GM23248 (cell line): ENCODE results near the gene MYLK. TPM values are rescaled to one million over a fixed set of nuclear protein-coding genes. Genes with fewer than 3 reads are reported as not detected.
"Not testable (repeated sequence)": the region's sequence is repeated elsewhere in the genome, so short reads cannot be mapped to it uniquely, and the experiment has no call there.

Experiments
- DNase-seq: peaks from one replicate; pipeline ENCODE4 v3.0.0-alpha.2; 2015
- H2AFZ ChIP-seq: fragments of 200-600 bp; sonication (generic); 2 replicates; pipeline ENCODE4 v1.6.1; 2016; ENCODE audit warnings: antibody characterized with exemption
- H3F3A ChIP-seq: fragments of 200-600 bp; sonication (generic); 2 replicates; pipeline ENCODE4 v1.6.1; 2016; ENCODE audit warnings: mild to moderate bottlenecking, antibody characterized with exemption, mixed run types; ENCODE audit not compliant: insufficient read depth
- H3K27ac ChIP-seq: fragments of 200-600 bp; sonication (generic); 2 replicates; pipeline ENCODE4 v1.5.1; 2016; ENCODE audit warnings: mild to moderate bottlenecking
- H3K27me3 ChIP-seq: fragments of 200-600 bp; sonication (generic); replicated peaks from 2 replicates; pipeline ENCODE4 v1.6.1; 2016; ENCODE audit warnings: mild to moderate bottlenecking; ENCODE audit not compliant: insufficient read depth
- H3K36me3 ChIP-seq: fragments of 200-600 bp; sonication (generic); 2 replicates; pipeline ENCODE4 v1.6.1; 2016; ENCODE audit warnings: low read depth, mild to moderate bottlenecking
- H3K4me1 ChIP-seq: fragments of 200-600 bp; sonication (generic); 2 replicates; pipeline ENCODE4 v1.6.1; 2016; ENCODE audit warnings: mild to moderate bottlenecking; ENCODE audit not compliant: insufficient read depth
- H3K4me2 ChIP-seq: fragments of 200-600 bp; sonication (generic); one replicate; pipeline ENCODE4 v1.6.1; 2016; ENCODE audit warnings: mild to moderate bottlenecking; ENCODE audit not compliant: unreplicated experiment
- H3K4me3 ChIP-seq: fragments of 200-600 bp; sonication (generic); 2 replicates; pipeline ENCODE4 v1.5.1; 2016; ENCODE audit warnings: mild to moderate bottlenecking
- H3K79me2 ChIP-seq: fragments of 200-600 bp; sonication (generic); 2 replicates; pipeline ENCODE4 v1.6.1; 2016; ENCODE audit warnings: mild to moderate bottlenecking; ENCODE audit not compliant: insufficient read depth
- H3K9ac ChIP-seq: fragments of 200-600 bp; sonication (generic); 2 replicates; pipeline ENCODE4 v1.6.1; 2016; ENCODE audit warnings: mild to moderate bottlenecking
- H3K9me2 ChIP-seq: fragments of 200-600 bp; sonication (generic); 2 replicates; pipeline ENCODE4 v1.6.1; 2016; ENCODE audit warnings: mixed run types, mild to moderate bottlenecking, moderate library complexity; ENCODE audit not compliant: insufficient read depth
- H3K9me3 ChIP-seq: fragments of 200-600 bp; sonication (generic); one replicate; pipeline ENCODE4 v1.6.1; 2017; ENCODE audit warnings: low read depth
- H4K20me1 ChIP-seq: fragments of 200-600 bp; sonication (generic); 2 replicates; pipeline ENCODE4 v1.6.0; 2016; ENCODE audit not compliant: insufficient read depth
- EZH2 ChIP-seq: fragments of 200-600 bp; sonication (generic); IDR thresholded peaks from 2 replicates; pipeline ENCODE4 v1.6.1; 2018; ENCODE audit warnings: antibody characterized with exemption, mild to moderate bottlenecking; ENCODE audit not compliant: insufficient read depth, poor library complexity, severe bottlenecking
- EZH2phosphoT487 ChIP-seq: fragments of 200-600 bp; sonication (generic); IDR thresholded peaks from 2 replicates; pipeline ENCODE4 v1.6.1; 2018; ENCODE audit warnings: antibody characterized with exemption, moderate library complexity, mild to moderate bottlenecking, low read depth; ENCODE audit not compliant: insufficient read depth
- WGBS, 2 experiments: methylation state at CpG; one replicate each; pipeline ENCODE4 v1.1.6; 2015 to 2017; ENCODE audit warnings: low lambda C conversion rate in 2 of 2, low coverage in 1 of 2; ENCODE audit errors: missing lambda C conversion rate in 2 of 2; 5-methylcytosine and 5-hydroxymethylcytosine counted together
- in situ Hi-C: fragments of 300-500 bp; cut with MboI; formaldehyde crosslinking; loops from 2 replicates; pipeline ENCODE4 v1.15.0; 2020
- polyA plus RNA-seq: library from polyadenylated mRNA; unstranded; fragments of >200 nt; fragmentation: Nextera tagmentation; extraction: Ambion mirVana; gene quantifications from 2 replicates; pipeline ENCODE4 v1.2.1, GENCODE V29; 2016
- total RNA-seq: library from RNA; depleted of rRNA; stranded (reverse); fragments of >200 nt; shearing (Covaris generic); gene quantifications from 2 replicates; pipeline ENCODE4 v1.2.3, GENCODE V29; 2014

Gene MYLK
- total and polyA plus RNA-seq, 2 experiments from 2014 or later, result 110 to 174 TPM

GRCh38 chr3:123708531-123708930 is 175.6 kb downstream of the MYLK start:
- DNase-seq, result no peak
- no peak overlapping the region for H2AFZ ChIP-seq
- H3K4me3 ChIP-seq, result no peak overlapping the region
- no peak for TF ChIP-seq EZH2phosphoT487
- no peak for TF ChIP-seq EZH2
- no peak overlapping the region for H3K27ac ChIP-seq
- H4K20me1 ChIP-seq, result no peaks in the 10 kb centered on the region
- no peaks in the 10 kb centered on the region for H3K9me3 ChIP-seq
- WGBS, 2 experiments, result 86 to 90% methylated on average over 10 of the region's 10 CpGs
- no peak overlapping the region for H3K9ac ChIP-seq
- no peak overlapping the region for H3K4me2 ChIP-seq
- peaks cover 18% of the 10 kb centered on the region for H3K36me3 ChIP-seq
- H3K79me2 ChIP-seq, result no peaks in the 10 kb centered on the region
- H3K27me3 ChIP-seq, result no peaks in the 10 kb centered on the region
- H3F3A ChIP-seq, result peaks cover 9% of the 10 kb centered on the region; the same call in 1 of the 2 replicates
- H3K9me2 ChIP-seq, result no peaks in the 10 kb centered on the region
- in situ Hi-C loops, result no loop called here
- H3K4me1 ChIP-seq, result peaks cover 21% of the 10 kb centered on the region

GRCh38 chr3:123707641-123708040 is 176.5 kb downstream of the MYLK start:
- H3K27ac ChIP-seq, H3K4me2 ChIP-seq, H3K9me3 ChIP-seq, H3F3A ChIP-seq, H3K9ac ChIP-seq, H4K20me1 ChIP-seq, H3K4me3 ChIP-seq, H3K27me3 ChIP-seq, H3K79me2 ChIP-seq, in situ Hi-C loops, H2AFZ ChIP-seq, H3K9me2 ChIP-seq, DNase-seq: not testable (repeated sequence)
- WGBS, 2 experiments, result 94% methylated on average over 7 of the region's 7 CpGs
- Histone ChIP-seq H3K4me1 (peaks cover 21% of the 10 kb centered on the region), H3K36me3 (peaks cover 18% of the 10 kb centered on the region)

DNA sequence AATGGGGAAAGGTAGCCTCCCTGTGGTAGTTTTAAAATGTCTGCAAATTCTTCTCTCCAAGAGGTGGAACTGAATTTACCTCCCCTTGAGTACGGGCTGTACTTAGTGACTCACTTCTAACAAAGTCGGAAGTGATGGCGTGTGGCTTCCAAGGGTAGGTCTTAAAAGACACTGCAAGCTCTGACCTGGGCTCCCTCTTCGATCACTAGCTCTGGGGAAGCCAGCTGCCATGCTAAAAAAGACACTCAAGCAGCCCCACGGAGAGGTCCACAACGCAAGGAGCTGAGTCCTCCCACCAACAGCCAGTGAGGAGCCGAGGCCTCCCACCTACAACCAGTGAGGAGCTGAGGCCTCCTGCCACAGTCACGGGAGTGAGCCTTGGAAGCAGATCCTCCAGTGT is 177.3 kb downstream of the MYLK start:
- H3K9me3 ChIP-seq, result no peaks in the 10 kb centered on the region
- no peak overlapping the region for H3K9ac ChIP-seq
- peaks cover 18% of the 10 kb centered on the region for H3K36me3 ChIP-seq
- H3K27me3 ChIP-seq, result no peaks in the 10 kb centered on the region
- H3K4me3 ChIP-seq, result no peak overlapping the region
- no peaks in the 10 kb centered on the region for H3K79me2 ChIP-seq
- no peaks in the 10 kb centered on the region for H4K20me1 ChIP-seq
- H3K9me2 ChIP-seq, result no peaks in the 10 kb centered on the region
- peaks cover 21% of the 10 kb centered on the region for H3K4me1 ChIP-seq
- no peak for DNase-seq
- H3K4me2 ChIP-seq, result no peak overlapping the region
- no peak overlapping the region for H3K27ac ChIP-seq
- WGBS, 2 experiments, result 93 to 95% methylated on average over 8 of the region's 8 CpGs
- TF ChIP-seq EZH2phosphoT487, result no peak
- H3F3A ChIP-seq, result peaks cover 9% of the 10 kb centered on the region; the same call in 1 of the 2 replicates
- in situ Hi-C loops, result no loop called here
- no peak overlapping the region for H2AFZ ChIP-seq

GRCh38 chr3:123705488-123706285 is 178.4 kb downstream of the MYLK start:
- H4K20me1 ChIP-seq, result no peaks in the 10 kb centered on the region
- no peak for TF ChIP-seq EZH2phosphoT487
- TF ChIP-seq EZH2, result no peak
- H3K4me3 ChIP-seq, result no peak overlapping the region
- no peak overlapping the region for H3K4me2 ChIP-seq
- no peaks in the 10 kb centered on the region for H3K9me3 ChIP-seq
- no peaks in the 10 kb centered on the region for H3K79me2 ChIP-seq
- peaks cover 18% of the 10 kb centered on the region for H3K36me3 ChIP-seq
- WGBS, 2 experiments, result 65% methylated on average over 12 of the region's 12 CpGs
- H3K4me1 ChIP-seq, result peaks cover 21% of the 10 kb centered on the region
- H3F3A ChIP-seq, result peaks cover 9% of the 10 kb centered on the region; the same call in 1 of the 2 replicates
- no peaks in the 10 kb centered on the region for H3K27me3 ChIP-seq
- H3K9ac ChIP-seq, result no peak overlapping the region
- no peak overlapping the region for H3K27ac ChIP-seq
- in situ Hi-C loops, result no loop called here
- H2AFZ ChIP-seq, result no peak overlapping the region
- no peaks in the 10 kb centered on the region for H3K9me2 ChIP-seq
- no peak for DNase-seq

DNA sequence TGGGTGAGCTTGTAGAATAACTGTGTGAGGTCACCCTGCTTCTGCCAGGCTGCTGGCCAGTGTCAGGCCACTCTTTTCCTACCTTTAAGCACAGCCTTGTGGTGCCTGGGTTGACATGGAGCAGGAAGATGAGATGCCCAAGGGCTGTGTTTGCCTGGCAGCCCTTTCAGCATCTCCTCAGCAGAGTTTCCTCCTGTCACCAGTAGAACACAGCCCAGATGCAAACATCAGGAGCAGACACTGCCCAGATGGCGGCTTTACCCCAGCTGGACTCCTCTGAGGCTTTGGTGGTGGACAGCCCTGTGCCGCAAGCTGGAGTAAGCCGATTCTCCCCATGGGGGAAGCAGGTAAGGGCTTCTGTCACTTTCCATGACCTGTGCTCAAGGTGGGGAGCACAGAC is 180.5 kb downstream of the MYLK start:
- H4K20me1 ChIP-seq, H3K9me3 ChIP-seq, H3K9ac ChIP-seq, H3K27me3 ChIP-seq, H3K4me2 ChIP-seq, H3K9me2 ChIP-seq, H2AFZ ChIP-seq, in situ Hi-C loops, H3K79me2 ChIP-seq, H3K4me3 ChIP-seq, H3F3A ChIP-seq, DNase-seq: not testable (repeated sequence)
- Histone ChIP-seq H3K36me3 (peaks cover 13% of the 10 kb centered on the region; the same call in 1 of the 2 replicates), H3K4me1 (peaks cover 21% of the 10 kb centered on the region), H3K27ac (peak overlapping the region; percentile 36; the same call in 1 of the 2 replicates)
- 98 to 100% methylated on average over 3 of the region's 3 CpGs for WGBS, 2 experiments
